GM23338 (cell line): ENCODE results near the gene TTYH3. TPM values are rescaled to one million over a fixed set of nuclear protein-coding genes. Genes with fewer than 3 reads are reported as not detected.

Experiments used
- ATAC-seq: fragments of 200-7000 bp; cut with Tn5 transposase; 3 replicates; pipeline ENCODE4 v1.9.1; 2020
- DNase-seq: peaks from one replicate; pipeline ENCODE4 v3.0.0-alpha.2; 2015; ENCODE audit warnings: low spot score
- H2AFZ ChIP-seq: fragments of 200-600 bp; sonication (generic); 2 replicates; pipeline ENCODE4 v1.8.0; 2016; ENCODE audit warnings: antibody characterized with exemption, mild to moderate bottlenecking, moderate library complexity
- H3F3A ChIP-seq: fragments of 200-600 bp; sonication (generic); replicated peaks from 2 replicates; pipeline ENCODE4 v1.8.0; 2017; ENCODE audit warnings: antibody characterized with exemption, mixed run types, low read depth
- H3K27ac ChIP-seq: fragments of 200-600 bp; sonication (generic); 2 replicates; pipeline ENCODE4 v1.6.1; 2016; ENCODE audit warnings: low read depth
- H3K27me3 ChIP-seq: fragments of 200-600 bp; sonication (generic); 2 replicates; pipeline ENCODE4 v1.8.0; 2016; ENCODE audit warnings: mild to moderate bottlenecking, mixed run types, moderate library complexity; ENCODE audit not compliant: insufficient read depth
- H3K36me3 ChIP-seq: fragments of 200-600 bp; sonication (generic); 2 replicates; pipeline ENCODE4 v1.8.0; 2016; ENCODE audit warnings: mild to moderate bottlenecking; ENCODE audit not compliant: insufficient read depth
- H3K4me1 ChIP-seq: fragments of 200-600 bp; sonication (generic); 2 replicates; pipeline ENCODE4 v1.8.0; 2016; ENCODE audit warnings: mild to moderate bottlenecking, moderate library complexity; ENCODE audit not compliant: insufficient read depth
- H3K4me2 ChIP-seq: fragments of 200-600 bp; sonication (generic); 2 replicates; pipeline ENCODE4 v1.7.1; 2017; ENCODE audit warnings: mixed run types
- H3K4me3 ChIP-seq: fragments of 200-600 bp; sonication (generic); 2 replicates; pipeline ENCODE4 v1.6.1; 2016; ENCODE audit warnings: mixed run types
- H3K79me2 ChIP-seq: fragments of 200-600 bp; sonication (generic); replicated peaks from 2 replicates; pipeline ENCODE4 v1.8.0; 2017; ENCODE audit warnings: mild to moderate bottlenecking; ENCODE audit not compliant: insufficient read depth
- H3K9me2 ChIP-seq: fragments of 200-600 bp; sonication (generic); 2 replicates; pipeline ENCODE4 v1.8.0; 2017; ENCODE audit not compliant: insufficient read depth
- H4K20me1 ChIP-seq: fragments of 200-600 bp; sonication (generic); replicated peaks from 2 replicates; pipeline ENCODE4 v1.8.0; 2017; ENCODE audit warnings: mild to moderate bottlenecking; ENCODE audit not compliant: insufficient read depth
- H3K27ac Mint-ChIP-seq: 2 replicates; pipeline ENCODE4 v1.8.0; 2020; ENCODE audit warnings: inconsistent platforms, mild to moderate bottlenecking, moderate library complexity, mixed read lengths
- H3K27me3 Mint-ChIP-seq: 3 replicates; pipeline ENCODE4 v1.8.0; 2022; ENCODE audit warnings: low read depth, mild to moderate bottlenecking, moderate library complexity, mixed read lengths, inconsistent platforms; ENCODE audit not compliant: insufficient read depth, poor library complexity
- H3K36me3 Mint-ChIP-seq: 3 replicates; pipeline ENCODE4 v1.8.0; 2021; ENCODE audit warnings: low read depth, mild to moderate bottlenecking, inconsistent platforms, moderate library complexity, mixed read lengths
- H3K4me1 Mint-ChIP-seq: 3 replicates; pipeline ENCODE4 v1.8.0; 2020; ENCODE audit warnings: mild to moderate bottlenecking, inconsistent platforms, mixed read lengths
- H3K4me3 Mint-ChIP-seq: 3 replicates; pipeline ENCODE4 v1.8.0; 2021; ENCODE audit warnings: moderate library complexity, mild to moderate bottlenecking, inconsistent platforms, mixed read lengths
- H3K9me3 Mint-ChIP-seq: 3 replicates; pipeline ENCODE4 v1.8.0; 2020; ENCODE audit warnings: moderate library complexity, mild to moderate bottlenecking, inconsistent platforms, mixed read lengths
- CREB1 ChIP-seq: fragments of 250-450 bp; sonication (Bioruptor Pico); IDR thresholded peaks from 2 replicates; pipeline ENCODE4 v1.5.0; 2020; ENCODE audit warnings: low read depth, mild to moderate bottlenecking, moderate library complexity
- CTCF ChIP-seq, 2 experiments: fragments of 200-600 bp in 1 of 2; sonication (generic) in 1 of 2; conservative IDR thresholded peaks; 2 replicates each; pipeline versions ENCODE4 v1.5.1 to v1.6.1; 2016 to 2017; ENCODE audit warnings: antibody characterized with exemption in 2 of 2, low read depth in 2 of 2, mild to moderate bottlenecking in 2 of 2, moderate library complexity in 1 of 2
- ETS1 ChIP-seq: IDR thresholded peaks from 2 replicates; pipeline ENCODE4 v1.6.1; 2016; ENCODE audit warnings: antibody characterized with exemption
- EZH2 ChIP-seq: fragments of 200-600 bp; sonication (generic); IDR thresholded peaks from one replicate; pipeline ENCODE4 v1.8.0; 2017; ENCODE audit warnings: antibody characterized with exemption, mild to moderate bottlenecking, low read depth; ENCODE audit not compliant: unreplicated experiment
- EZH2phosphoT487 ChIP-seq: fragments of 200-600 bp; sonication (generic); IDR thresholded peaks from one replicate; pipeline ENCODE4 v1.8.1; 2018; ENCODE audit warnings: antibody characterized with exemption; ENCODE audit not compliant: unreplicated experiment
- JUNB ChIP-seq: IDR thresholded peaks from one replicate; pipeline ENCODE4 v1.6.1; 2016; ENCODE audit warnings: antibody characterized with exemption; ENCODE audit not compliant: unreplicated experiment
- NANOG ChIP-seq: IDR thresholded peaks from 2 replicates; pipeline ENCODE4 v1.6.1; 2016; ENCODE audit warnings: antibody characterized with exemption, borderline replicate concordance
- POLR2AphosphoS5 ChIP-seq: IDR thresholded peaks from 2 replicates; pipeline ENCODE4 v1.6.1; 2016; ENCODE audit warnings: antibody characterized with exemption, low read depth
- REST ChIP-seq: IDR thresholded peaks from one replicate; pipeline ENCODE4 v1.6.1; 2018; ENCODE audit warnings: antibody characterized with exemption; ENCODE audit not compliant: unreplicated experiment
- STAT1 ChIP-seq: IDR thresholded peaks from one replicate; pipeline ENCODE4 v1.6.1; 2016; ENCODE audit warnings: antibody characterized with exemption; ENCODE audit not compliant: unreplicated experiment
- ZNF114 ChIP-seq: fragments of 250-450 bp; sonication (Bioruptor Pico); IDR thresholded peaks from 2 replicates; pipeline ENCODE4 v1.5.0; 2020; ENCODE audit warnings: mild to moderate bottlenecking, moderate library complexity
- ZNF331 ChIP-seq: fragments of 250-450 bp; sonication (Bioruptor Pico); IDR thresholded peaks from 2 replicates; pipeline ENCODE4 v1.5.0; 2020; ENCODE audit warnings: low read depth, mild to moderate bottlenecking, moderate library complexity
- polyA plus RNA-seq: library from polyadenylated mRNA; unstranded; fragments of >200 nt; fragmentation: Nextera tagmentation; extraction: Ambion mirVana; gene quantifications from 2 replicates; pipeline ENCODE4 v1.2.1, GENCODE V29; 2016
- total RNA-seq: library from RNA; depleted of rRNA; stranded (reverse); fragments of >200 nt; shearing (Covaris generic); gene quantifications from 2 replicates; pipeline ENCODE4 v1.2.3, GENCODE V29; 2014

The TTYH3 gene
- total and polyA plus RNA-seq, 2 experiments from 2014 or later, result 59.6 to 126 TPM

GRCh38 chr7:2587134-2587533, 44.7 kb upstream of the TTYH3 start:
- no peak overlapping the region for H2AFZ ChIP-seq
- no peak overlapping the region for H3K4me3 ChIP-seq
- no peak overlapping the region for H3K27ac ChIP-seq
- Mint-ChIP-seq H3K4me1 (peaks cover 17% of the 10 kb centered on the region), H3K27ac (no peak overlapping the region), H3K9me3 (no peaks in the 10 kb centered on the region), H3K27me3 (peaks cover 8% of the 10 kb centered on the region), H3K36me3 (no peaks in the 10 kb centered on the region), H3K4me3 (no peak overlapping the region)
- ATAC-seq, result no peak
- H4K20me1 ChIP-seq, result no peaks in the 10 kb centered on the region
- TF ChIP-seq EZH2phosphoT487, result no peak
- TF ChIP-seq EZH2, result no peak
- TF ChIP-seq REST, result no peak
- no peak for TF ChIP-seq ETS1
- no peak for TF ChIP-seq ZNF114 (CRISPR knock-in tag)
- no peak for TF ChIP-seq ZNF331
- no peak for TF ChIP-seq POLR2AphosphoS5
- no peak for TF ChIP-seq CREB1 (CRISPR knock-in tag)
- TF ChIP-seq JUNB, result no peak
- no peak for TF ChIP-seq CTCF (conservative IDR thresholded peaks at IDR 0.05; ENCODE audit: low read depth in 2 of 2)
- H3K79me2 ChIP-seq, result no peaks in the 10 kb centered on the region
- no peaks in the 10 kb centered on the region for H3K4me1 ChIP-seq
- H3K4me2 ChIP-seq, result no peak overlapping the region
- H3K9me2 ChIP-seq, result no peaks in the 10 kb centered on the region
- no peaks in the 10 kb centered on the region for H3K27me3 ChIP-seq
- H3F3A ChIP-seq, result no peaks in the 10 kb centered on the region
- DNase-seq, result no peak
- no peaks in the 10 kb centered on the region for H3K36me3 ChIP-seq

GRCh38 chr7:2587778-2588177, 44.0 kb upstream of the TTYH3 start:
- DNase-seq (no peak), ATAC-seq (no peak)
- Mint-ChIP-seq H3K27me3 (peaks cover 10% of the 10 kb centered on the region), H3K27ac (no peak overlapping the region), H3K36me3 (no peaks in the 10 kb centered on the region; the same call in 2 of the 3 replicates), H3K4me3 (no peak overlapping the region), H3K4me1 (peaks cover 14% of the 10 kb centered on the region), H3K9me3 (no peaks in the 10 kb centered on the region)
- Histone ChIP-seq H4K20me1 (no peaks in the 10 kb centered on the region), H3K27ac (no peak overlapping the region), H3F3A (no peaks in the 10 kb centered on the region), H2AFZ (no peak overlapping the region), H3K36me3 (no peaks in the 10 kb centered on the region), H3K9me2 (no peaks in the 10 kb centered on the region), H3K4me2 (no peak overlapping the region), H3K4me3 (no peak overlapping the region), H3K27me3 (no peaks in the 10 kb centered on the region), H3K79me2 (no peaks in the 10 kb centered on the region), H3K4me1 (no peaks in the 10 kb centered on the region)
- TF ChIP-seq ETS1 (no peak), NANOG (no peak), JUNB (no peak), EZH2 (no peak), ZNF331 (no peak), CREB1 (CRISPR knock-in tag) (no peak), CTCF (conservative IDR thresholded peaks at IDR 0.05; ENCODE audit: low read depth in 2 of 2) (no peak), EZH2phosphoT487 (no peak), STAT1 (no peak), ZNF114 (CRISPR knock-in tag) (no peak), POLR2AphosphoS5 (no peak)
